GM03348 (cell line): Measurements from ENCODE around the gene SLC34A1.

Experiments used
- DNase-seq: peaks from one replicate; pipeline ENCODE4 v3.0.0; 2012; ENCODE audit warnings: low spot score

Gene SLC34A1

DNA sequence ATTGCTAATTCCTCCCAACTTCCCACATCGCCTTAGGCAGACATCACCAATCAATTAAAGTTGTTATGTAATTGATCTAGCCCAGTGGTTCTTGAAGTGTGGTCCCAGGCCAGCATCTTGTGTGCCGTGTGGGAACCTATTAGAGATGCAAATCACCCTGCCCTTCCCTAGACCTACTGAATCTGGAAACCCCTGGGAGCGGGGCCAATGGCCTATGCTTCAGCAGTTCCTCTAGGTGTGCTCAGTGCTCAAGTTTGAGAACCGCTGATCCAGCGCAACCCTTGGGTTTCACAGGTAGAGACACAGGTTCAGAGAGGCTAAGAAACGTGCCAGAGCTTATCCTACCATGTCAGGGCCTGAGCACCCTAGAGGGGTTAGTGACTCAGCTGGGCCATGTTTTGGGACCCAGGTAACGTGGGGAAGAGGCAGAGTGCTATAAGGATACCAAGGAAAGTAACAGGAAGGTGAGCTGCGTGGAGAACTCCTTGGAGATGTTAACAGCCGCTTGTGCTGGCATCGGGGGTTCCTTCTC lies 4.4 kb downstream of the SLC34A1 start:
- DNase-seq: no peak

DNA sequence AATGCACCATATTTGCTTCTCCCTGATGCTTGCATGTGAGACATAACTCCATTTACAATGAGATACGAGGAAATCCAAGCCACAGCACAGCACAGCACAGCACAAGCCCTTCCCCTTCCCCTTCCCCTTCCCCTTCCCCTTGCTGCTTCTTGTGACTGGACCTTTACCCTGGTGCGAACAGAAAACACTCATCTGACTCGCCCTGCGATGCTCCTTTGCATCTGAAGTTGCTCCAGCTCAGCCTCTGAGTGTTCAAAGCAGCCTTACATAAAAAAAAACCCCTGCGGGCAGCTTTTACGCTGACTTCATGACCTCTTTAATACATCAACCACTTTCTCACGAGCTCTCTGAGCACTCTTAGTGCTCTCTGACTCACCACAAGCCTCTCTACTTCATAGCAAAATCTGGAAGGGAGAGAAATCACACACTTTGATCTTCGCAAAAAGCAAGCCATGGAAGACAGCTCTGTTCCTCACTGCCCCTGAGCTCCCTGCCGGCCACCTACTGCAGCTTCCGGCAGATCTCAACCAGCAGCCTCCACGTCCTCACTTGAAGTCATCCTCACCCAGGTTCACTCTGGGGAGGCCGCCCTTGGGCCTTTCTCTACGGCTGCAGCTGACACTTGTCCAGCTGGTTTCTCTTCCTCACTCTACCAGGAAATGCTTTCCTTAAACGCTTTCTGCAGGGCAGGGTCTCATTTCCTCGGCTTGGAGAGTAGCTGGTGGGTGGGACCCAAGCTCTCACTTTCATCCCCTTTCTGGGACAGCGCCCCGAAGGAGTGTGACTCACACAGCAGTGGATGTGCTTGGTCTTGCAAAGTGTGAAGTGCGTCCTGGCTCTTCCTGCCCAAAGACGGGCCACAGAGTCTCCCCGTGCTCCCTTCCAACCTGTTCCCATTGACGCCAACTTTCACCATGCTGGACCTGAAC lies 5.3 kb downstream of the SLC34A1 start:
- peak; percentile 65 for DNase-seq

DNA sequence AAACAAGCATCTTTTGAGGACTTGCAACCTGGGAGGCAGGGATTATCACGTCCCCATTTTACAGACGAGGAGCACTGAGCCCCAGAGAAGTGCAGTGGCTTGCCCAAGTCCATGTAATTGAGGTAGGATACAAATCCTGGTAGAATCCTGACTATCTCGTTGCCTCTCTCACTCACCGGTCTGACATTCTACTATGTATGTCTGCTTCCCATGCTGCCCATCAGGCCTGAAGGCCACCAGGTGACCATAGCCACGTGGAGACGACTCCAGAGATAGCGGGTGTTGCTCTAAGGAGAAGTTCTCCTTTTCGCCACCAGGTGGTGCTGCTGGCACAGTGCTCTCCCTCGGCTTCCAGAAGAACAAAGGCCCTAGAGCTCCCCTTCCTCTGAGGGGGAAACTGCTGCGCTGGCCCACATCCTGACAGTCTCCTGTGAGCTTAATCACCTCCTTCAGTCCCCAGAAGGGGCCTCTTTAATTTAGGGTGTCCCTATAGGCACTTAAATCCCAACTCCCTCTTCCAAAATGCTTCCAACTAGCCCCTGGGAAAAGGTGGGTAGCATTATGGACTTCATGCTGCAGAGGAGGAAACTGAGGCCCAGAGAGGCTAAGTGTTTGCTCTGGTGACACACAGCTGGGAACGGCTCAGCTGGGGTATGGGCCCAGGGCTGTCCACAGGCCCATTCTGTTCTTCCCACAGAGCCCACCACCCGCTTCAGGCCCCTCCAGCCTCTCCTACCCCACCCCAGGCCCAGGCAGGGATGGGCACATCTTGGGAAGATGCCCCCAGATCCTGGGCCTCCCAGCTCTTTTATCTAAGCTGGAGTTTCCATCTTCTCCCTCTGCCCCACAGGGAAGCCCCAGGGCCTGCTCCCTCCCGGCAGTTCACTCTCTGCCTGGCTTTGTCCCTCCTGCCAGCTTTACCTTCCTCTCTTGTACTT lies 6.4 kb downstream of the SLC34A1 start:
- DNase-seq: peak; percentile 92

DNA sequence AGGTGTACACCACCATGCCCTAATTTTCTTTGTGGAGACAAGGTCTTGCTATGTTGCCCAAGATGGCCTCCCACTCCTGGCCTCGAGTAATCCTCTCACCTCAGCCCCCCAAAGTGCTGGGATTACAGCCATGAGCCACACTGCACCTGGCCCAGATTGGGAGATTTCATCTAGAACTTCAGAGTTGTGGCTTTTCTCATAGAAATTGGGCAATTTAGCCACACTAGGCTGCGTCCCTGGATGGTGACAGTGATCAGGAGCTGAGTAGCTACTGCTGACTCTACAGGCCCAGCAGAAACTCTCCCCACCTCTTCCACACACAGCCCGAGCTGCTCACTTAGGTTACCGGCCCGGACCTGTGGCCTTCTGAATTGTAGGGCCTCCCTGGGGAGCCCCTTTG lies 8.5 kb downstream of the SLC34A1 start:
- DNase-seq: no peak

DNA sequence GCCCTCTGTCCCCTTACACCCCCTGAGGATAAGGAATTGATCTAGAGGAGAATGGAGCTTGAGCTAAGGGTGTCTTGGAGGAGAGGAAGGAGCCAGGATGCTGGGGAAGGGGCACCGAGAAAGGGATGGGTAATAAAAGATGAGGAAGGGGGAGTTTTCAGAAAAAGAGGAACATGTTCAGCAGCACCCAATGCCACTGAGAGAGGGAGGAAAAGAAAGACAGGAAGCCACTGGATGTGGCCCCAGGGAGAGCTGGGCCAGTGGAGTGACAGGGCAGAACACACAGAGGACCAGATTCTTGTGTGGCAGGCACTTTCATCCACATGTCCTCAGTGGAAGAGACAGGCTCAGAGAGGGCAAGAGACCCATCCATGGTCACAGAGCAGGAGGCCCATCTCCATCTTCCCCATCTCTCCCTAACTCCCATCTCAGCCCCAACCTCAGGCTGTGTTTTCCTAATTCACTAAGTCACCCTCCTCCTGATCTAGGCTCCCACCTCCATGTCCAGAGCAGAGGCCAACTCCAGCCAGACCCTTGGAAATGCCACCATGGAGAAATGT lies 9.1 kb downstream of the SLC34A1 start:
- no peak for DNase-seq

DNA sequence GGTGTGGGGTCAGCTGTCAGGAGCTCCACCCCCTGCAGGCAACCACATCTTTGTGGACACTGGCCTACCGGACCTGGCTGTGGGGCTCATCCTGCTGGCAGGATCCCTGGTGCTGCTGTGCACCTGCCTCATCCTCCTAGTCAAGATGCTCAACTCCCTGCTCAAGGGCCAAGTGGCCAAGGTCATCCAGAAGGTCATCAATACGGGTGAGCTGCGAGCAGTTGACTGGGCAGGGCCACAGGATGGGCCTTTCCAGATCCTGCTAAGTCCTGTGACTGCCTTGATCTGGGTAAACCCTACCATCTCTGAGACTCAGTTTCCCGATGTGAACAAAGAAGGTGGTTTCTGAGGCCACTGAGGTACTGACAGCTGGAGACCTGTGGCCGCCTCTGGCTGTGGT lies 9.8 kb downstream of the SLC34A1 start:
- DNase-seq: no peak

DNA sequence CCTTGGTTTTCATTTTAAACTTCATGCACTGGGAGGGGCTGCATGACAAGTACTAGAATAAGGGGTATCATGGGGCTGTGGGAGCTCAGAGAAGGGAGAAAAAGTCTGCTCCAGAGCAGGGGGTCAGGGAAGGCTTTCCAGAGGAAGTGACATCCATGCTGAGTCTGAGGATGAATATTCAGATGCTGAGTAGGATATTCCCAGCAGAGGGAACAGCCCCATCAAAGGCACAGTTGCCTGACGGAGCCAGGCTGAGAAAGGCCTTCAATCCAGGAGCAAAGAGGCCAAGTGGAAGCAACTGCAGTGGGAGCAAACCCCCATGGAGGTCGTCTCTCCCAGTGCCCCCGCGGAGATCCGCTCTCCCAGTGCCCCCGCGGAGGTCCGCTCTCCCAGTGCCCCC lies 11.8 kb downstream of the SLC34A1 start:
- DNase-seq: no peak

DNA sequence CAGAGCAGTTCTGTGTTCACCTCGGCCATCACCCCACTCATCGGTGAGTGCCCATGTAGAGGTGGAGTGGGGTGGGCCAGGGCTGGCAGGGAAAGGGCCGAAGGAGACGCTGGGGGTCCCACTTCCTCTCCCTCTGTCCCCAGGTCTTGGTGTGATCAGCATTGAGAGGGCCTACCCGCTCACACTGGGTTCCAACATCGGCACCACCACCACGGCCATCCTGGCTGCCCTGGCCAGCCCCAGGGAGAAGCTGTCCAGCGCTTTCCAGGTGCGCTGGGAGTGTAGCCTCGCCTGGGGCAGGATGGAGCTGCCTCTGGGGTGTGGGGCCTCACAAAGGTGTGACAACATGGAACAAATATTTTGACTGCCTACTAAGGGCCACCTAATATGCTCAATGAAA lies 12.6 kb downstream of the SLC34A1 start:
- no peak for DNase-seq

DNA sequence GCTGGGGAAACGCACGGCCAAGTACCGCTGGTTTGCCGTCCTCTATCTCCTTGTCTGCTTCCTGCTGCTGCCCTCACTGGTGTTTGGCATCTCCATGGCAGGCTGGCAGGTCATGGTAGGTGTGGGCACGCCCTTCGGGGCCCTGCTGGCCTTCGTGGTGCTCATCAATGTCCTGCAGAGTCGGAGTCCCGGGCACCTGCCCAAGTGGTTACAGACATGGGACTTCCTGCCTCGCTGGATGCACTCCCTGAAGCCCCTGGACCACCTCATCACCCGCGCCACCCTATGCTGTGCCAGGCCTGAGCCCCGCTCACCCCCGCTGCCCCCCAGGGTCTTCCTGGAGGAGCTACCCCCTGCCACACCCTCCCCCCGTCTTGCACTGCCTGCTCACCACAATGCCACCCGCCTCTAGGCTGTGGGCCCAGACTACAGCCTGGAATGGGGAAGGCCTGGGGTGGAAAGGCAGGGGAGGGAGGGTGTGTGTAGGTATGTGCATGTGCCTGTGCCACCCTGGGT lies 13.7 kb downstream of the SLC34A1 start:
- no peak for DNase-seq

DNA sequence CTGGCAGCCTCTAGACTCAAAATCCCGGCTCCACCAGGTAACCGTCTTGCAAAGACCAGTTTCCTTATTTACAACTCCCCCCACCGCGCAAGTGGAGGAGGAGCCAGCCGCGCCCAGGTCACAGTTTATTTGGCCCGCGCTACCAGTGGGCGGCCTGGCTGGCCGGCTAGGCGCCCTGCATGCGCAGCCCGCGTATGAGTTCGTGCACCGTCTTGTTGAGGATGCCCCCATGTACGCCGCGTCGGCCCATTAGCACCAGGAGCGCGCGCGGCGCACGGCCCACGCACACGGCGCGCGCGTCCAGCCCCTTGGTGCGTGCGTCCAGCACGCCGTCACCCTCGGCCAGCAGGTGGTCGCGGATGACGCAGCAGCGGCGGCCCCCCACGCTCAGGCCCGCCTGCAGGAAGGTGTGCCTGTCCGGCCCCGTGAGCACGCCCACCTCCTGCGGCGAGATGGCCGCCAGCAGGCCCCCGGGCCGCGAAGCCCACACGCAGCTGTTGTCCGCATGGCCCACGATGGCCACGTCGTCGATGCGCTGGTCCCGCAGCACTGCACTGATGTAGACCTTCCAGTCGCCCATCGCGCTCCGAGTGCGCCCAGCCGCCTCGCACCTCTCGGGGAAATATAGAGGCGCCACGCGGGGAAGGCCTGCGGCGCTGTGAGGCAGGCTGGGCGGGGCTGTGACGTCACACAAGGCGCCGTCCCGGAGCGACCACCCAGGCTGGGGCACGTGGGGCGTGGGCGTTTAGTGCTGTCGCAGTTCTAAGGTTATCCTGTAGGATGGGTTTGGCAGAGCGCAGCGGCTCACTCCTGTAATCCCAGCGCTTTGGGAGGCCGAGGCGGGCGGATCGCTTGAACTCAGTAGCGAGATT lies 16.0 kb downstream of the SLC34A1 start, which contains the start of gene PFN3:
TSS of gene PFN3 (minus strand) at position 665 of the 872 bp plus-strand sequence. CDS start at position 580, 85 bp downstream.
- DNase-seq: no peak

DNA sequence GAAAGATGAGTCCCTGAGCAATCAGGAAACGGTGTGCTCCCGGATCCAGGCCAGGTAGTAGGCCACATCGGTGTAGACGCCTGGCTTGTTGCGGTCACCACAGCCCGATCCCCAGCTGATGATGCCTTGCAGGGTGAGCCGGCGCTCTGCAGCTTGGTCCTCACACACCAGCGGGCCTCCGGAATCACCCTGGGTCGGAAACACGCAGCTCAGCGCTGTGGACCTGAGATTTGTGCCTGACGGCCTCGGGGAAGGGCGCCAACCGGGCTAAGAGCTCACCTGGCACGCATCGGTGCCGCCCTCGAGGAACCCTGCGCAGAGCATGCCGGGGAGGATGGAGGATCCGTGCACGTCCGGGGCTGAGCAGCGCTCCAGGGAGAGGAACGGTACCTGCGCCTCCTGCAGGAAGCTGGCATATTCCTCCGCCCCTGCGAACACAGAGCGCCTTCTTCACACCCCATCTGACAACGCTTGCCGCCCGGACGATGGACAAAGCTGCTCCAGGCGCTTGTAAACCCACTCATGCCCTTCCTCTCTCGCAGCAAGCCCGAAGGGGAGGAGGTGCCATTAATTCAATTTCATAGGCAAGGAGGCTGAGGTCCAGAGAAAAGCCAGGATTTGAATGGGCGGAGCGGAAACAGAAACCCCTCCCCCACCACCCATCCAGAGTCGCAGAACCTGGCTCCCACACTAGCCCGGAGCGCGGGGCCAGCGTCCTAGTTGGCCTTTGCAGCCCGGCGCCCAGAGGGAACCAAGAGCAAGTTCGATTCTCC lies 18.2 kb downstream of the SLC34A1 start:
- DNase-seq: peak; percentile 54

DNA sequence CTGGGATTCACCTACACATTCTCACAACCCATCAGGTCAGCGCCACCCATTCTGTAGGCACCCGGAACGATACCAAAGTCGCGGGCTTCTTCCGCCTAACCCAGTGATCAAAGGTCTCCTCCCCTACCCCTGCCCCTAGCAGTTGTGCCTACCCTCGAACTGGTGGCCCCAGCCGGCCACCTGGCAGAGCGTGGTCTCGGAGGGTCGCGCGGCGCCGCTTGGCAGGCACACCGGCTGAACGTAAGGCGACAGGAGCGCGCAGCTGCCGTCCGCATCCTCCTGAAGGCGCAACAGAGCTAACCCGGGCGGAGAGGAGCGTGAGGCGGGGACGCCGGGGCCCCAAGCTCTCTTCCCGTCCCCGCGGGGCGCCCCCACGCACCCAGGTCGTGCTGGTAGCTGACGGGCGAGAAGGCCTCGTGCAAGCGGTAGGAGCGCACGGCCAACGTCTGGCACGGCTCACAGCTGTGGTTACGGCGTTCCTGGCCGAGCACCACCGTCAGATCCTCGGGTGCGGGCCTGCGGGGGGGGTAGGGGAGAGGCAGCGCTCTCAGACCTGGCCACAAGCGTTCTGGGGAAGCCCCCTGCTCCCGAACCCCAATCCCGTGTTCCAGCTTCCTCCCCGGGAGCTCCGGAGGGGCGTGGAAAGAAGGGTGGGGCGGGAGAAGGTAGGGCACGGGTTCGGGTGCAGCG lies 19.0 kb downstream of the SLC34A1 start:
- DNase-seq: no peak

DNA sequence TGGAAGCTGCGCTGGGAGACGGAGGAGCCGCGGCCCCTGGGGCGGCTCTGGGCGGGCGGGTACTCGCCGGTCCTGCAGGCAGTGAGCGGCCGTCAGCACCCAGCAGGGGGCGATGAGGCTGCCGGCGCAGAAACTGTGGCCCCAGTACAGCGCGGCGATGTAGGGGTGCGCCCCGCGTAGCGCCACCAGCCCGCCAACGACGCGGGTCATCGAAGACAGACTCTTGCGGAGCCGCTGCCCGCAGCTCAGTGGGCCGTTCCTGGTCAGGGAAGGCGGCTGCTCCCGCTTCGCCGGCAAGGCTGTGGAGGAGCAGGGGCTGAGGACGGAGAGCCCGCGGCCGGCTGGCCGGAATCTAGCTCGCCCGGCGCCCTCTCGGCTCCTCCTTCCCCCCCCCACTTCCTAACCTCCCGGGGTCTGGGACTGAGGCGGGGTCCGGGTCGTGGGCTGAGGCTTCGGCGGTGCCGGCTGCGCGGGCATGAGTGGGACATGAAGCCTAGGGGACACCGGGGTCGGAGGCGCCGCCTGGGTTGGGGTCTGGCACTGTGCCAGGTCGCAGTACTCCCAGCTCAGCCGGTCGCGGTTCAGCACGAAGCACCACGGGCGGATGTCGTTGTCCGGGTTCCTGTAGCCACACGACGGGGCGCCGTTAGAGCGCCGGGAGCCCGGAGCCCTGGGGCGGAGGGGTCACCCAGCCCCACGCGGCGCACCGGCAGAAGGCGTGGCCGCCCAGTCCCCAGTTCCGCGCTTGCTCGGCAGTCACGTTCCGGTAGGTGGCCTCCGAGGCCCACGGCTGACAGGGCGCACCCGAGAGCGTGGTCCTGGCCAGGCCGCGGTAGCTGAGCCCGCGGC lies 19.8 kb downstream of the SLC34A1 start:
- DNase-seq: peak; percentile 93

DNA sequence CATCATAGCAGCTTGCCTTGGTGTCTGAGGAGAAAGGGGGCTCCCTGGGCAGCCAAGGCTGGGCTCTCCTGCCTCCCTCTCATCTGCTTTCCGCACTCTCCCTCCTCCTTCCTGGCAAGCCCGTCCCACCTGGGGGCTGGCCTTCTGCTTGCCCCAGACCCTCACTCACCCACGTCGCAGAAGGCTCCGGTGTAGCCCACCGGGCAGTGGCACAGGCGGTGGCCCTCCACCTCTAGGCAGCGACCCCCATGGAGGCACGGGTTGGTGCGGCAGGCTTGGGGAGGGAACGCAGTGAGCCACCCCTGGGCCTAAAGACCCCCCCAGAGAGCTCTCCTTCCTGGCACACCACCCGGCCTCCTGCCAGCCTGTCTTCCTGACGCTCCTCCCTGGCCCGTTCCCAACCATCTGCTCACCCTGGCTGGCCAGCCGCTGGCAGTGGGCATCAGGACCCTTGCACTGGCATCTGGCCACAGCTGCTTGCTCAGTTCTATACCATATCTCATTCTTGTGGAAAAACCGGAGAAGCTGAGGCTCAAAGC lies 20.5 kb downstream of the SLC34A1 start:
- DNase-seq: no peak

DNA sequence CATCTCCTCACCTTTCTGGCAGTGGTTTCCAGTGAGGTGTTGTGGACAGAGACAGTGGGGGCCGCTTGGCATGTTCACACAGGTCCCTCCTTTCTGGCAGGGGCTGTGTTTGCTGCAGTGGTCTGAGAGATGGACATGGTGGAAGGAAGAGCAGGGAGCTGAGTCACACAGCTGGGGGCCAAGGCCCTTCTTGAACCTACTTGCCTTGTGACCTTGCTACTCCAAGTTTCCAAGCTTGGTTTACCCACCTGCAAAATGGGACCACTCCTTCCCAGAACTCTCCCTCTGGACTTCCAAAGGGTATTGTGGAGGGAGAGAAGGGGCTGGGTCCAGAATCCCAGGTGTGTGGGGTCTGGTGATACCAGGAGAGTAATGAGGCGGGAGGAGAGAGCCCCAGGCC lies 21.1 kb downstream of the SLC34A1 start:
- DNase-seq: no peak

DNA sequence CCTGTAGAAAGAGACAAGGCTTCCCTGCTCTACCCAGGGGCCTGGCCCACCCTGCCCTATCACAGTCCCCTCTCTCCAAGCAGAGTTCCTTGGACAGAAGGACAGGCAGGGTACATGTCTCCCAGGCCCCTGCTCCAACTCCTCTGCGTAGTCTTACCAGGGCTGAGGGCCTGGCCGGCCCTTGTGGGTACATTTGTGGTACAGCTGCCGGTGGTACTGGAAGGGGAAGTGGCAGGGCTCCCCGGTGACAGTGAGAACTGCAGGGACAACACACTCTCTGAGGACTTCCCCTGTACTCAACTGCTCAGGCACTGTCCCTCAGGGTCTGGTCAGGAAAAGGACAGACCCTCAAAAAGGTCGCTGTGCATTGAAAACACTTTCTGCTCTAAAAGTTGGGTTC lies 21.6 kb downstream of the SLC34A1 start:
- DNase-seq: no peak

DNA sequence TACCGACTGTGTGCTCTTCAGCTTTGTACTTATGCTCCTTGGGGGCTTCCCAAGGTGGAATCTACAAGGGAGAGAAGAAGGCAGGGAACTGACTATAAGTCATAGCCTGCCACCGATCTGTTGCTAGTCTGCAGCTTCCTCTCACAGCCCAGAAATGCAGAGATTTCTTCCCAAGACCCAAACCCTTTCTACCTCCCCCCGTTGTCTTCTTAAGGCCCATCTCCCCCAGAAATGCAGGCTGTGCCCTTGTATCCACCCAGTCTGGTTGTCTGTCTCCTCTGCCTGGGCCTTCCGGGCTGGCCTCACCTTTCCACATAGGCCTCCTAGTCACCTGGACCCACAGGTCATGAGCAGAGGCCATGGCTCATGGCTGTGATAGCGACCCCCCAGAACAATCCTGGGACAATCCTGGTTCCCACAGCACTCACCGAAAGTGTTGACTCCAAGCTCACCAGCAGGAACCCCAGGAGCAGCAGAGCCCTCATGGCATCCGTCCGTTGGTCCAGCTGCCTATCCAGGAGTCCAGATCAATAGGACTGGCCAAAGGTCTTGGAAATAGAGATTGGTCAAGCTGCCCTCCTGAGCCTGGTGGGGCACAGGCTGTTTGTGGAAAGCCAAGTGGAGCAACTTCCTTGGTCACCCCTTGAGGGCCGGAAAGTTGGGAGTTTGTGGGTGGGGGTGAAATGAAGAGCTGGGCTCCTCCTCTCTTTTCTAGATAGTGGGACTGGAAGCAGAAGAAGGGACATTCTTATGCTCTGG lies 25.0 kb downstream of the SLC34A1 start, which contains the start of gene F12:
TSS of gene F12 (minus strand) at position 522 of the 759 bp plus-strand sequence. CDS start at position 485, 37 bp downstream.
- DNase-seq: no peak
